Calu3 (cell line): Measurements from ENCODE around the gene ESR2. TPM values are rescaled to one million over a fixed set of nuclear protein-coding genes. Genes with fewer than 3 reads are reported as not detected.

Experiments
- BruUV-seq: library from RNA; stranded (reverse); fragments of 400-500 nt; replicated peaks from 2 replicates; lab custom pipeline; 2021; lab: Mats Ljungman, UMichigan
- CTCF ChIA-PET: fragments of 300-600 bp; sonication (Branson Sonifier 250); formaldehyde crosslinking; loops from one replicate; lab custom pipeline; 2022; ENCODE audit warnings: antibody characterized with exemption; lab: Charles Lee
- DNase-seq: peaks from one replicate; pipeline ENCODE4 v3.0.0; 2022
- H3K27ac Mint-ChIP-seq: one replicate; pipeline ENCODE4 v1.8.0; 2022; ENCODE audit warnings: mixed read lengths; ENCODE audit not compliant: unreplicated experiment
- H3K27me3 Mint-ChIP-seq: one replicate; pipeline ENCODE4 v1.8.0; 2022; ENCODE audit warnings: mixed read lengths; ENCODE audit not compliant: unreplicated experiment
- H3K36me3 Mint-ChIP-seq: one replicate; pipeline ENCODE4 v1.8.0; 2022; ENCODE audit warnings: mild to moderate bottlenecking, moderate library complexity, mixed read lengths; ENCODE audit not compliant: insufficient read depth, unreplicated experiment
- H3K4me1 Mint-ChIP-seq: one replicate; pipeline ENCODE4 v1.8.0; 2022; ENCODE audit warnings: mild to moderate bottlenecking, low read depth, mixed read lengths; ENCODE audit not compliant: unreplicated experiment
- H3K4me3 Mint-ChIP-seq: one replicate; pipeline ENCODE4 v1.8.0; 2022; ENCODE audit warnings: mild to moderate bottlenecking, low read depth, moderate library complexity, mixed read lengths; ENCODE audit not compliant: unreplicated experiment
- H3K9me3 Mint-ChIP-seq: one replicate; pipeline ENCODE4 v1.8.0; 2022; ENCODE audit warnings: low read depth, mixed read lengths; ENCODE audit not compliant: unreplicated experiment
- intact Hi-C: fragments of 100-400 bp; cut with micrococcal nuclease; formaldehyde crosslinking; loops from one replicate; pipeline ENCODE4 v1.10.0; 2022; ENCODE audit not compliant: unreplicated experiment
- microRNA-seq: library from miRNA; unstranded; fragments of <30 nt; microRNA quantifications from one replicate; pipeline ENCODE4 v1.2.0, GENCODE V29; 2022
- total RNA-seq: library from RNA; stranded (reverse); gene quantifications from 2 replicates; pipeline ENCODE4 v1.2.3, GENCODE V29; 2022
- TF ChIP-seq, protein P1 (sequence below): fragments of 200-600 bp; IDR thresholded peaks from one replicate; pipeline ENCODE4 v1.8.0; 2022; ENCODE audit warnings: antibody characterized with exemption; ENCODE audit not compliant: unreplicated experiment

ESR2 gene
- total RNA-seq, 1 experiment from 2014 or later = not detected

DNA sequence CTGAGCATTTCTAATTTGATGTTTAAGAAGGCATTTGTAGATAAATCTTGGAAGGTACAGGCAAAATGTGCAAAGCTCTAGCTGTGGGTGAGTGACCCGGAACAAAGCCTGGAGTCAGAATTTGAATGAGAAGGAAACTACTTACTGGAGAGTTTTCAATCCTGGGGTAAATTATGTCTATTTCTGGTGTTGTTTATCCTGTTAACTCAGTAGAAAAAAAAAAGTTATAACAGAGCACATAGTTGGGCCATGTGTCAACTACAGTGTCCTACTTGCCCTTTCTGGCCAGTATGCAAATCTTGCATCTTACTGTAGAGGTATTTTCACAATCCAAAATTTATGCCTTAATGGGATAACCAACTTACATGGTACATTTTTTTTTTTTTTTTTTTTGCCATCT, 259.0 kb downstream of the ESR2 start:
- Mint-ChIP-seq H3K36me3 (peaks cover 16% of the 10 kb centered on the region), H3K4me3 (no peak overlapping the region), H3K27me3 (no peaks in the 10 kb centered on the region), H3K4me1 (no peaks in the 10 kb centered on the region), H3K9me3 (no peaks in the 10 kb centered on the region), H3K27ac (no peak overlapping the region)
- TF ChIP-seq, protein P1, sequence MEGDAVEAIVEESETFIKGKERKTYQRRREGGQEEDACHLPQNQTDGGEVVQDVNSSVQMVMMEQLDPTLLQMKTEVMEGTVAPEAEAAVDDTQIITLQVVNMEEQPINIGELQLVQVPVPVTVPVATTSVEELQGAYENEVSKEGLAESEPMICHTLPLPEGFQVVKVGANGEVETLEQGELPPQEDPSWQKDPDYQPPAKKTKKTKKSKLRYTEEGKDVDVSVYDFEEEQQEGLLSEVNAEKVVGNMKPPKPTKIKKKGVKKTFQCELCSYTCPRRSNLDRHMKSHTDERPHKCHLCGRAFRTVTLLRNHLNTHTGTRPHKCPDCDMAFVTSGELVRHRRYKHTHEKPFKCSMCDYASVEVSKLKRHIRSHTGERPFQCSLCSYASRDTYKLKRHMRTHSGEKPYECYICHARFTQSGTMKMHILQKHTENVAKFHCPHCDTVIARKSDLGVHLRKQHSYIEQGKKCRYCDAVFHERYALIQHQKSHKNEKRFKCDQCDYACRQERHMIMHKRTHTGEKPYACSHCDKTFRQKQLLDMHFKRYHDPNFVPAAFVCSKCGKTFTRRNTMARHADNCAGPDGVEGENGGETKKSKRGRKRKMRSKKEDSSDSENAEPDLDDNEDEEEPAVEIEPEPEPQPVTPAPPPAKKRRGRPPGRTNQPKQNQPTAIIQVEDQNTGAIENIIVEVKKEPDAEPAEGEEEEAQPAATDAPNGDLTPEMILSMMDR = no peak
- CTCF ChIA-PET = interaction anchor here (0.6 kb wide), 1 partner anchor 170 kb away, joined by 3 read pairs; no protein-coding TSS in a partner anchor
- DNase-seq = no peak
- intact Hi-C loops = no loop called here
- BruUV-seq = no TSS peak

Small RNA genes lying within 50 kb of the gene (microRNA-seq; reads per million reads assigned to microRNA genes)
- gene MIR548H1 = not detected

Other genes starting within 250 kb of the ESR2 start
- gene MTHFD1, start 94.0 kb upstream of the ESR2 start, total RNA-seq = 155 and 164 TPM in 2 replicates
- gene AKAP5, start 171.1 kb upstream of the ESR2 start, total RNA-seq = 1.1 and 1.7 TPM in 2 replicates
- gene ZBTB25, start 209.5 kb upstream of the ESR2 start, total RNA-seq = 10.4 and 11.3 TPM in 2 replicates
- 28.1 and 29.4 TPM in 2 replicates for gene ZBTB1, start 210.4 kb upstream of the ESR2 start, total RNA-seq
- 3.6 and 4.1 TPM in 2 replicates for gene HSPA2, start 246.4 kb upstream of the ESR2 start, total RNA-seq